ENCODE measurements around the gene PDZD2.

DNA sequence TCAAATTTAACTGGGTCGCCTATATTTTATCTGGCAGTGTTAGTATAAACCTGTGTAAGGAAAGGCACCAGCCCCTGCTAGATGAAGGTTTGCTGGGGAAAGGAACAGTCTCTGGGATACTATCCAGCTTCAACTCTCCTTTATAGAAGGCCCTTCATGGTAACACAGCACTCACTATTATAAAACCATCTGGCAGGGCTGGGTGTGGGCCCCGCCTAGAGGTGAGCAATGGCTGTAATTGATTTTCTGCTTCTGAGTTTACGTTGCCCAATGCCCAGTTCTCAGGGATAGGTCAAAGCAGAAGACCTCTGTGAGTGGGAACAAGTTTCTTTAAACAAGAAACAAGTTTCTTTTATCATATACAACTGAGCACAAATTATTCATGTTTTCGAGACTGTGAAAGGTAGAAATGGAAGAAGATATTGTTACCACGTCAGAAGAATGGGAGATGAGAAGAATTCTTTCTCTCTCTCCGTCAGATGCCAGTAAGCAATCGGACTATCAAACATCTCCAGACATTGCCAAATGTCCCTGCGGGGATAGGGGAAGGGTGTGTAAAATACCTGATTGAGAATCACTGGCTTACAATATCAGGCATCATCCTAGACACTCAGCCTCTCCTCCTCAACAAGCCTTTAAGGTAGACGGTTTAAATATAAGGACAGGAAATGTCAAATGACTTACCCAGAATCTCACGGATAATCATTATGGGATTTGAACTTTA is 205.9 kb downstream of the PDZD2 start:
- no peak for TF ChIP-seq EZH2 (IDR thresholded peaks at IDR 0.05; ENCODE audit: borderline replicate concordance, low read depth, low read length, severe bottlenecking)
- no peak for TF ChIP-seq POLR2A (IDR thresholded peaks at IDR 0.05; ENCODE audit: low read depth, low read length)
- TF ChIP-seq, protein P1, sequence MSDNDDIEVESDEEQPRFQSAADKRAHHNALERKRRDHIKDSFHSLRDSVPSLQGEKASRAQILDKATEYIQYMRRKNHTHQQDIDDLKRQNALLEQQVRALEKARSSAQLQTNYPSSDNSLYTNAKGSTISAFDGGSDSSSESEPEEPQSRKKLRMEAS (IDR thresholded peaks at IDR 0.05; ENCODE audit: insufficient read depth, insufficient read length) = no peak
- TF ChIP-seq, protein P2, sequence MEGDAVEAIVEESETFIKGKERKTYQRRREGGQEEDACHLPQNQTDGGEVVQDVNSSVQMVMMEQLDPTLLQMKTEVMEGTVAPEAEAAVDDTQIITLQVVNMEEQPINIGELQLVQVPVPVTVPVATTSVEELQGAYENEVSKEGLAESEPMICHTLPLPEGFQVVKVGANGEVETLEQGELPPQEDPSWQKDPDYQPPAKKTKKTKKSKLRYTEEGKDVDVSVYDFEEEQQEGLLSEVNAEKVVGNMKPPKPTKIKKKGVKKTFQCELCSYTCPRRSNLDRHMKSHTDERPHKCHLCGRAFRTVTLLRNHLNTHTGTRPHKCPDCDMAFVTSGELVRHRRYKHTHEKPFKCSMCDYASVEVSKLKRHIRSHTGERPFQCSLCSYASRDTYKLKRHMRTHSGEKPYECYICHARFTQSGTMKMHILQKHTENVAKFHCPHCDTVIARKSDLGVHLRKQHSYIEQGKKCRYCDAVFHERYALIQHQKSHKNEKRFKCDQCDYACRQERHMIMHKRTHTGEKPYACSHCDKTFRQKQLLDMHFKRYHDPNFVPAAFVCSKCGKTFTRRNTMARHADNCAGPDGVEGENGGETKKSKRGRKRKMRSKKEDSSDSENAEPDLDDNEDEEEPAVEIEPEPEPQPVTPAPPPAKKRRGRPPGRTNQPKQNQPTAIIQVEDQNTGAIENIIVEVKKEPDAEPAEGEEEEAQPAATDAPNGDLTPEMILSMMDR (IDR thresholded peaks at IDR 0.05; ENCODE audit: extremely low read depth in 1 of 2, insufficient read depth in 1 of 2, low read depth in 1 of 2, low read length in 2 of 2) = no peak
- TF ChIP-seq POLR2AphosphoS5 (IDR thresholded peaks at IDR 0.05; ENCODE audit: insufficient read depth, low read depth, low read length) = no peak
- no peak for TF ChIP-seq GATA2 (IDR thresholded peaks at IDR 0.05; ENCODE audit: insufficient read depth, insufficient read length, low read depth, low read length)

All from endothelial cell of umbilical vein (primary cell).